ENCODE measurements around the gene C10orf53. TPM values are rescaled to one million over a fixed set of nuclear protein-coding genes. Genes with fewer than 3 reads are reported as not detected.
"Not testable (repeated sequence)": the region's sequence is repeated elsewhere in the genome, so short reads cannot be mapped to it uniquely, and the experiment has no call there.

C10orf53 gene
- polyA plus RNA-seq, 3 donors, result not detected

DNA sequence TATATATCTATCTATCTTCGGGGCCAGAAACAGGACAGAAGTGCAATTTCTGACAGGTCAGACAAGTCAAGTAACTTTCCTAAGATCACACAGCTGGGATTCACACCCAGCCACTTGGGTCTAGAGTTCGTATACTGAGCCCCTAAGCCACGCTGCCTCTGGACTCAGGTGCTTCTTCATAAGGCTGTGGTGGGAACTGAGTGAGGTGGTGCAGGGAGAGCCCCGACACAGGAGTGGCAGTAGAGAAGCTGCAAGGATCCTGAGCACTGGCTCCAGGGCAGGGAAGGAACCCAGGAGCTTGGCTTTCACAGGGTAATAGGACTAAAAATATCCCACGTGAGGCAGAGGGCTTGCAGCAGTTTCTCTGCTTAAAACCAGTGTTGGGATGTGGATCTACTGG is 33.8 kb downstream of the C10orf53 start:
- 71 to 82% (median 79%) methylated on average over 5 of the region's 5 CpGs for WGBS, 3 donors
- H3K27ac ChIP-seq (ENCODE audit: low read depth, low read length), result no peak overlapping the region

DNA sequence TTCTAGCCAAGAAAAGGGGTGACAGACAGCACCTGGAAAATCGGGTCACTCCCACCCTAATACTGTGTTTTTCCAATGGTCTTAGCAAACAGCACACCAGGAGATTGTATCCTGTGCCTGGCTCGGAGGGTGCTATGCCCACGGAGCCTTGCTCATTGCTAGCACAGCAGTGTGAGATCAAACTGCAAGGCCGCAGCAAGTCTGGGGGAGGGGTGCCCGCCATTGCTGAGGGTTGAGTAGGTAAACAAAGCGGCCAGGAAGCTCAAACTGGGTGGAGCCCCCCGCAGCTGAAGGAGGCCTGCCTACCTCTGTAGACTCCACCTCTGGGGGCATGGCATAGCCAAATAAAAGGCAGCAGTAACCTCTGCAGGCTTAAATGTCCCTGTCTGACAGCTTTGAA is 35.7 kb downstream of the C10orf53 start:
- WGBS, 3 donors, result 80 to 92% (median 92%) methylated on average over 7 of the region's 7 CpGs
- not testable (repeated sequence) for H3K27ac ChIP-seq (ENCODE audit: low read depth, low read length)

DNA sequence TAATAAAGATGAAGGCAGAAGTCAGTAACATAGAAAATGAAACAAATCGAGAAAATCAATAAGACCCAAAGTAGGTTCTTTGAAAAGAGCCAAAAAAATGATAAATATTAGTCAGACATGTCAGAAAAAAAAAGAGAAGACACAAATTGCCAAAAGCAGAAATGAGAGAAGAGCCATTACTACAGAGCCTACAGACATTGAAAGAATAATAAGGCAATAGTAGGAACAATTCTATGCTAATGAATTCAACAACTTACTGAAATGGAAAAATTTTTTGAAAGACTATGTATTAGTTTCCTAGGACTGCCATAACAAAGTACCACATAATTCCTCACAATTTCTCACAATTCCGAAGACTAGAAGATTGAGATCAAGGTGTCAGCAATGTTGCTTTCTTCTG is 47.1 kb downstream of the C10orf53 start:
- no peak overlapping the region for H3K27ac ChIP-seq (ENCODE audit: low read depth, low read length)
- 55 to 71% (median 64%) methylated on average over 2 of the region's 2 CpGs for WGBS, 3 donors

GRCh38 chr10:49733866-49734265 is 54.4 kb downstream of the C10orf53 start:
- WGBS, 3 donors, result 79 to 84% (median 81%) methylated on average over 7 of the region's 7 CpGs

DNA sequence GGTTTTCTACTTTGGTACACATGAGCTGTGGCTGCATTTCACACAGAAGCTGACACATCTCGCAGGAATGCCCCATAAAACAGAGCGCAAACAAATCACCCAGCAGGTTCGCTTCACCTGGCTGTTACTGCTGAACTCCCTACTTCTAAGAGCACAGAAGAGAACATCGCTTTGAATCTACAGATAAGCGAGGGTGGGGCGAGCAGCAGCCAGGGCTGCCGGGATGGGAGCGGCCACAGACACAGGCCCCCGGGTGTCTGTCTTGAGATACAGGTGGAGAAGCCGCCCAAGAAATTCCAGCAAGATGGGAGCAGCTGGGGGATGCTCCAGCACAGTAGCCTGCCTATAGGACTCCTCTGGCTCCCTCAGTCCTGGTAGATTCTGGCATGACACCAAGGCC is 55.2 kb downstream of the C10orf53 start:
- 54 to 80% (median 63%) methylated on average over 10 of the region's 10 CpGs for WGBS, 3 donors
- H3K27ac ChIP-seq (ENCODE audit: low read depth, low read length), result no peak overlapping the region

More at GRCh38 chr10:49733866-49734265, 54.4 kb downstream of the C10orf53 start:
- no peak overlapping the region for H3K27ac ChIP-seq (ENCODE audit: low read depth, low read length)

- no peak overlapping the region for H3K27ac ChIP-seq (ENCODE audit: low read depth, low read length)
- WGBS, 3 donors, result 65 to 71% (median 66%) methylated on average over 11 of the region's 11 CpGs
Observed at GRCh38 chr10:49735161-49735560, 55.7 kb downstream of the C10orf53 start.

- no peak overlapping the region for H3K27ac ChIP-seq (ENCODE audit: low read depth, low read length)
- 85 to 93% (median 91%) methylated on average over 22 to 23 of the region's 23 CpGs for WGBS, 3 donors
Observed at GRCh38 chr10:49735848-49736563, 56.6 kb downstream of the C10orf53 start.

DNA sequence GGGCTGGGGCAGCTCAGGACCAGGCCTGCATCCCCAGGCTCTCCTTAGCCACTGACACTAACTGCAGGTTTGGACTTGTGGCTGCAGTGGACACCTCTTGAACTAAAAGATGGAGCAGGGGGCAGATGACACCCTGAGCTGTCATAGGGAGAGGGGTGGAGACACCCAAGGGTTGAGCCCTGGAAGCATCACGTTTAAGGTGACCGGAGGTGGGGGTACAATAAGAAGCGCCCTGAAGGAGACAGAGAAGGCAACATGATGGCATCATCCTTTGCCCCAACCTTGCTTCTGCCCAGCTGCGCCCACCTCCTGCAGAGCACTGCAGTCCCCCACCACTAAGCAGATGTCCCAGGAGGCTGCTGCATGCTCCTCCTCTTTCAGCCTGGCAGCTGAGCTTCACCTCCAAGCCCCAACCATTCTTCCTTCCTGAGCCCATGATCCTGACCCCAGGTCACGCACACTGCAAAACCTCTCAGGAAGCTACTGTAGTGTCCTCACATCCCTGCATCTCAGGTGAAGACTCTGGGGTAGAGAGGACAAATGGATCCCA is 57.2 kb downstream of the C10orf53 start:
- WGBS, 3 donors, result 90 to 96% (median 93%) methylated on average over 5 of the region's 5 CpGs
- H3K27ac ChIP-seq (ENCODE audit: low read depth, low read length), result no peak overlapping the region

- 83 to 86% (median 84%) methylated on average over 19 of the region's 19 CpGs for WGBS, 3 donors
- H3K27ac ChIP-seq (ENCODE audit: low read depth, low read length), result no peak overlapping the region
Observed at GRCh38 chr10:49737474-49738201, 58.2 kb downstream of the C10orf53 start.

GRCh38 chr10:49738616-49739360 is 59.3 kb downstream of the C10orf53 start:
- WGBS, 3 donors, result 69 to 79% (median 76%) methylated on average over 8 to 10 of the region's 10 CpGs
- no peak overlapping the region for H3K27ac ChIP-seq (ENCODE audit: low read depth, low read length)

DNA sequence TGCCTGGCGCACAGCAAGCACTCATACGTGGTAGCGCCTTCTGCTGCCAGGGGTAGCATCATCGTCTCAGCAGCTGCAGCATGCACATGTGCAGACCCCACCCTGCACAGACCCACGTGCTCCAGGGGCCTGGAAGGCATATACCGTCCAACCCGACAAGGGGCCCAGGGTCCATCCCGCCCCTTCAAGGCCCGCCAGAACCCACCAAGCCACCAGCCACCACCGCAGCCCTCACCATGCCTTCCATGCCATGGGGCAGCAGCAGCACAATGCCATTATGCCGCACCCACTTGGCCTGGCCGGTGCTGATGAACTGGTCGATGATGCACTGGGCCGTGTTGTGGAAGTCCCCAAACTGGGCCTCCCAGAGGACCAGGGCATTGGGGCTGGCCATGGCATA is 60.0 kb downstream of the C10orf53 start:
- H3K27ac ChIP-seq (ENCODE audit: low read depth, low read length), result no peak overlapping the region
- 75 to 79% (median 76%) methylated on average over 14 of the region's 14 CpGs for WGBS, 3 donors

- no peak overlapping the region for H3K27ac ChIP-seq (ENCODE audit: low read depth, low read length)
- WGBS, 3 donors, result 84 to 91% (median 90%) methylated on average over 16 of the region's 16 CpGs
Observed at GRCh38 chr10:49740346-49741107, 61.1 kb downstream of the C10orf53 start.

GRCh38 chr10:49741108-49741995 is 61.9 kb downstream of the C10orf53 start:
- no peak overlapping the region for H3K27ac ChIP-seq (ENCODE audit: low read depth, low read length)
- WGBS, 3 donors, result 71 to 84% (median 74%) methylated on average over 7 of the region's 7 CpGs

DNA sequence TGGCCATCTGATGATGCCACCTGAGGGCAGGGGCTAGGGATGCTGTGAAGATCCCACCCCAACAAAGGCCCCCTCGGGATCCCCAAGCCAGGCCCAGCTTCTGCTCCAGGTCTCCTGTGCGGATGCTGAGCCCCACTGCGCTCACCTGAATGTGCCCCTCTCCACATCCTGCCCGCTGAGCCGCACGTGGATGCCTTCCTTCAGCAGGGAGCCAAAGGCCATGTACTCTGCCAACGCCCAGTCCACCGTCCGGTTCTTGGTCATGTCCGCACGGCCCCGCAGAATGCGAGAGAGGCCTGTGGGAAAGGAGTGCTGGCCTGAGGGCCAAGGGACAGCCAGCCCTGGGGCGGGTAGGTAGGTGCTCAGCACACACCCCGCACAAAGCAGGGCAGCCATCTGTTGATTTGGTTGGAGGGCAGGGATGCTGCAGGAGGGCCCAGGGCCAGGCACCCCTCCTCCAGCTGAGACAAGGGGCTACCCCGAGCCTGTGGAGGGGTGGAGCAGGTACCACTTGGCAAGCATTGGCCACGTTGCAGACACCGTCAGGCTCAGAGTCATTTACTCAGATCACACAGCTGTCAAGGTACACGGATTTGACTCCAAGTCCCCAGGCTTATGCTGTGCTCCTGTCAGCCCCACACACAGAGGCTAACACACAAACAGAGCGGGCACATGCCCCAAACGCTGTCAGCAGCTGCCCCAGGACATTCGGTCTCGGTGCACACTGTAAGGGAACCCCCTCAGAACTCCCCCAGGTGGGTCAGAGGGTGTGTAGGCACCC is 63.4 kb downstream of the C10orf53 start:
- WGBS, 3 donors, result 81 to 89% (median 86%) methylated on average over 23 of the region's 23 CpGs
- no peak overlapping the region for H3K27ac ChIP-seq (ENCODE audit: low read depth, low read length)

- WGBS, 3 donors, result 85 to 90% (median 88%) methylated on average over 19 of the region's 19 CpGs
- no peak overlapping the region for H3K27ac ChIP-seq (ENCODE audit: low read depth, low read length)
Observed at GRCh38 chr10:49743464-49744075, 64.1 kb downstream of the C10orf53 start.

GRCh38 chr10:49744091-49744685 is 64.7 kb downstream of the C10orf53 start:
- no peak overlapping the region for H3K27ac ChIP-seq (ENCODE audit: low read depth, low read length)
- 83 to 93% (median 85%) methylated on average over 6 of the region's 6 CpGs for WGBS, 3 donors
